Loucy (cell line): Measurements from ENCODE around the gene UFD1.

Experiments
- EZH2phosphoT487 ChIP-seq: fragments of 200-600 bp; IDR thresholded peaks from 2 replicates; pipeline ENCODE4 v1.6.1; 2018; ENCODE audit warnings: antibody characterized with exemption, mild to moderate bottlenecking, moderate library complexity, borderline replicate concordance
- TF ChIP-seq, protein P1 (sequence below): fragments of 200-600 bp; sonication (generic); conservative IDR thresholded peaks from 2 replicates; pipeline ENCODE4 v1.5.1; 2014; ENCODE audit warnings: mild to moderate bottlenecking, antibody characterized with exemption, low read length

DNA sequence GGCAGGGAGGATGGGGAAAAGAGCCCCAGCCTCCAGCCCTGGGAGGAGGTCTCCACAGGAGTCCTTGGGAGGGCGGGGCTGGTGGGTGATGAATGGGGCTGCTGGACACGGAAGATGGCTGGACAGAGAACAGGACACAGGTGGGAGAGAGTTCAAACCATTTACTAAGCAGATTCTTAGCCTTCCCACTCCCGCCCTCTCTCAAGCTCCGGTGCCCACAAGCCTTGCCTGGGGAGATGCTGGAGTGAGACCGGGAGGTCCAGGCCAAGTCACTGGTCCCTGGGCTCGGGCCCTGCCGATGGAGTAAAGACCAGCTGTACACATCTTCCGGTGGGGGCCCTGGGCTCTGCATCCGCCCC is 43.9 kb upstream of the UFD1 start:
- TF ChIP-seq EZH2phosphoT487 = no peak
- TF ChIP-seq, protein P1, sequence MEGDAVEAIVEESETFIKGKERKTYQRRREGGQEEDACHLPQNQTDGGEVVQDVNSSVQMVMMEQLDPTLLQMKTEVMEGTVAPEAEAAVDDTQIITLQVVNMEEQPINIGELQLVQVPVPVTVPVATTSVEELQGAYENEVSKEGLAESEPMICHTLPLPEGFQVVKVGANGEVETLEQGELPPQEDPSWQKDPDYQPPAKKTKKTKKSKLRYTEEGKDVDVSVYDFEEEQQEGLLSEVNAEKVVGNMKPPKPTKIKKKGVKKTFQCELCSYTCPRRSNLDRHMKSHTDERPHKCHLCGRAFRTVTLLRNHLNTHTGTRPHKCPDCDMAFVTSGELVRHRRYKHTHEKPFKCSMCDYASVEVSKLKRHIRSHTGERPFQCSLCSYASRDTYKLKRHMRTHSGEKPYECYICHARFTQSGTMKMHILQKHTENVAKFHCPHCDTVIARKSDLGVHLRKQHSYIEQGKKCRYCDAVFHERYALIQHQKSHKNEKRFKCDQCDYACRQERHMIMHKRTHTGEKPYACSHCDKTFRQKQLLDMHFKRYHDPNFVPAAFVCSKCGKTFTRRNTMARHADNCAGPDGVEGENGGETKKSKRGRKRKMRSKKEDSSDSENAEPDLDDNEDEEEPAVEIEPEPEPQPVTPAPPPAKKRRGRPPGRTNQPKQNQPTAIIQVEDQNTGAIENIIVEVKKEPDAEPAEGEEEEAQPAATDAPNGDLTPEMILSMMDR = no peak
